Occipital lobe (tissue), 2 donors: ENCODE data around the gene CD200R1. TPM values are rescaled to one million over a fixed set of nuclear protein-coding genes. Genes with fewer than 3 reads are reported as not detected.

Source experiments
- DNase-seq: peaks from one replicate; lab custom pipeline; 2025; lab: John Stamatoyannopoulos, UW
- total RNA-seq: library from RNA; depleted of rRNA; stranded (reverse); fragments of >200 nt; gene quantifications from one replicate; pipeline ENCODE4 v1.2.3, GENCODE V29; 2014

CD200R1 gene
- total RNA-seq = 0.62 TPM

GRCh38 chr3:112974894-112975293, at the start of gene CD200R1:
TSS of gene CD200R1 (minus strand) at chr3:112975103. CDS start at chr3:112974857, 246 bp downstream.
- no peak for DNase-seq

GRCh38 chr3:113021471-113021870, 46.6 kb upstream of the CD200R1 start:
- DNase-seq = no peak

GRCh38 chr3:113019182-113020137, 44.6 kb upstream of the CD200R1 start:
- DNase-seq = peak; percentile 87

GRCh38 chr3:113018536-113019181, 43.8 kb upstream of the CD200R1 start:
- DNase-seq = no peak

DNA sequence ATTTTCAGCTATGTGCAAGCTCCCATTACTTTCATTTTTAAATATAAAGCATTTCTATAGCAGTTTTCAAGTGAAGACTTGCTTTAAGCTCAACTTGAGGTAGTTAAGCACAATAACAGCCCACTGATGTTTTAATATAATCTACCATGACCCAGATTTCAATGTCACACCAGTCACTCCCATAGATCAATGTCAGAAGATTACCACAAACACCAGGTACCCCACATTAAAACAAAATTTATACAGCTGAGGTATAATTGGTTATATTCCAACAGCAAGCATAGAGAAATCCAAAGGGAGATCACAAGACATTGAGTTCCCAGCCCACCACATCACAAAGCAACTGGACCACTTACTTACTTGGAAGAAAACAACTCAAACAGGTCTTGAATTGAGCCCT, 38.7 kb upstream of the CD200R1 start:
- DNase-seq = no peak

DNA sequence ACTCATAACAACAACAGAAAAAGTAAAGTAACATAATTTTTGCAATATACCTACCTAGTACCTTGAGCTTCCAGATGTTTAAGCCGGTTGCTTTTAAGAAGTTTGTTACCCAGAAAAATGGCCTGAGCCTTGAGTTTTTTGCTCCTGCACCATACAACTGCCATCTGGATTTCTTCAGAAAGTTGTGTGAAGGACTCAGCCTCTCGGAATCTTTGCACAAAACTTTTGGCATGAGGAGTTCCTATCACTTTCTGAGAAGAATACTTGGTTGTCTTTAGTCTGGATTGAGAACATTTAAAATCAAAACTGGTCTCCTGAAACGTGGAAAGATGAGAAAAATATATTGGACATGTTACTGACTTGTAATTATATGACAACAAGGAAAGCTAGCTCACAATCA, 33.2 kb upstream of the CD200R1 start:
- DNase-seq = no peak

DNA sequence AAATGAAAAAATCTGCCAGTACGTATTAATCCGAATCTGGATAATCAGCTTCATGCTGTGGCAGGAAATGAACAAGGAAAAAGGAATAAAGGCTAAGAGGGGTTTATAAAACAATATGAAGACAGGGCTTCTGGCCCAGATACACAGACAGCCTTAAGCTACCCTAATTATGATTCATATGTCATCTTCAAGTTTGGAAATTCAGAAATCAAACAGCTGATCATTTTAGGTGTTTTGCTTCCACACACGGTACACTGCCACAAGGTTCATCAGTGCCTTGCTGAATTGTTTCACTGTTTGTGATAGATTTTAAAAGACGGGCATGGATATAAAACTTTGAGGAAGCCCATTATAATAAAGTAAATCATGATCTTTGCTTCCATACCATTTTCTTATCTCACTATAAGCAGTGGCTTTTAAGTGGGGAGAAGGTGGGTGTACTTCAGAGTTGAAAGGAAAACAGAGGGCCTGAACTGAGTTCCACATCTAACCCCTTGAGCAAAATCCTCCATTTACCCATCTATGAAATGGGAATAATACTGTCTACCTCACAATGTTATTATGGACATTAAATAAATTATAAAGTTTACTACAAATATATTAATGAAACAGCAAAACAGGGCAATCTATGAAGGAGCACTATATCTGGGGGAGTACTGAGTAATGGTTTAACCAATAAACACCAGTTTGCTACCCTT, 31.6 kb upstream of the CD200R1 start:
- no peak for DNase-seq

DNA sequence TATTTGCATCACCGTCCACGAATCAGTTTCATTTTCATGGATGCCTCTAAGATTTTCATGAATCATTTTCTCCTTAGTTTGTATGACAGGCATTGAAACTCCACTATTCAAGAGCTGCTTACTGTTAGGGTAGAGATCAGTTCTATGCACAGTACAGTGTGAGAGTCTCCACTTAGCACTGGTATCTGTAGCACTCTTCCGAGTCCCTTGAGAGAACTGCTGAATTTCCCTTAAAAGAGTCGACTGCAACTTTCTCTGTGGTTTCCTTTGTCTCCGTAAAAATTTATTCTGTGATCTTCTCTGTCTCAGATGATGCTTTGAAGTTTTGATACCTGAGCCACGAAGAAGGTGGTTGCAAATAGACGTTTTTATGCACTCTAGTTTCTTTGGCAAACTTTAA, 30.7 kb upstream of the CD200R1 start:
- no peak for DNase-seq

DNA sequence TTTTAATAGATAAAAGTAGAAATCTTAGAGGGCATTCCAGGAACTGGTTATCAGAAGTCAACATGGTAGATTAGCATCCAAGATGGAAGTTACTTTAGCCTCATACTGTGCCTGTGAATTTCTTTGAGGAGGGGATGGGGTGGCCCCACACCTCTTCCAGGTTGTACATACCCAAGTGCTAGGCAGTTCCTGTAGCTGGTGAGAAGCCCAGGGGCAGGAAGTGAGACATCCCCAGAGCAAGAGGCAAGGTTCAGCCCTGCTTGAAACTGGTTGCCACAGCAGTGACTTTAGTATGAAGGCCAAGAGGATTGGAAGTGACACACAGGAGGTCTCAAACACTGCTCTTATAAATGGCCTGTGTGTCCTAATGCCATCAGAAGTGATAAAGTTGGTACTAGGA, 27.8 kb upstream of the CD200R1 start:
- DNase-seq = no peak

DNA sequence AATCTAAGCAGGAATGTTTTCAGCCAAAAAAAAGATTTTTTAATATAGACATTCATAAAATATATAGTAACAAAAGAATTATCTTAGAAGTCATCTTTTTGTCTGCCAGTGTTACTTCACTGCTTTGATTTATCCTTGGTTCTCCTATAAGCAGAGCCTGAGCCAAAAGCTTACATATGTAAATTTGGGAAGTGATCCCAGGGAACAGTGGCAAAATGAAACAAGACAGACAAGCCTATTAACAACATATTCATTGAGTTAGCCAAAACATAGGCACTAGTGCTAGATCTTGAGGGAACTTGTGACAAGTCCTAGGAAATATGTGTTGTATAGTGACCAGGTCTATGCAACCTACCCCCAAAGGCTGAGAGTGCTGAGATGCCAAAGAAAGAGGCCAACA, 27.1 kb upstream of the CD200R1 start:
- DNase-seq = no peak

DNA sequence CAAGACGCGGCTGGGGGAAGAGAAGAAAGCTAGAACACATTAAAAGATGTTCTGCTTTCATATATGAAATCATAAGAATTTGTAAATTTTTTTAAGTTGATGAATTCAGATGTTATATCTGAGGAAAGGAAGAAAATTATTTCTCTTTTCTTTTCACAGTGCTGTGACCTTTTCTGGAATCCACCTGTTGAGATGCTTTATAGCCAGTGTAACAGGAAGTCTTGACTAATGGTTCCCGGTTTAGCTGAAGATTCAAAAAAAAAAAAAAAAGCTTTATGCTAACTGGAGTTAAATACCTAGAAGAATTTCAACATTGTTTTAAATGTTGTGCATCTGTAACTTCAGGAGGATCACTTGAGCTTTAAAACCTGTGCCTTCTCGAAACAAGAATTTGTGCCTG, 25.8 kb upstream of the CD200R1 start:
- DNase-seq = no peak

- no peak for DNase-seq
These were observed 20.9 kb upstream of the CD200R1 start for GRCh38 chr3:112995800-112996199.

GRCh38 chr3:112990672-112991602, 16.0 kb upstream of the CD200R1 start, which contains the start of gene GTPBP8:
TSS of gene GTPBP8 (plus strand) at chr3:112990984. CDS start at chr3:112991000, 16 bp downstream.
- DNase-seq = peak; percentile 85

DNA sequence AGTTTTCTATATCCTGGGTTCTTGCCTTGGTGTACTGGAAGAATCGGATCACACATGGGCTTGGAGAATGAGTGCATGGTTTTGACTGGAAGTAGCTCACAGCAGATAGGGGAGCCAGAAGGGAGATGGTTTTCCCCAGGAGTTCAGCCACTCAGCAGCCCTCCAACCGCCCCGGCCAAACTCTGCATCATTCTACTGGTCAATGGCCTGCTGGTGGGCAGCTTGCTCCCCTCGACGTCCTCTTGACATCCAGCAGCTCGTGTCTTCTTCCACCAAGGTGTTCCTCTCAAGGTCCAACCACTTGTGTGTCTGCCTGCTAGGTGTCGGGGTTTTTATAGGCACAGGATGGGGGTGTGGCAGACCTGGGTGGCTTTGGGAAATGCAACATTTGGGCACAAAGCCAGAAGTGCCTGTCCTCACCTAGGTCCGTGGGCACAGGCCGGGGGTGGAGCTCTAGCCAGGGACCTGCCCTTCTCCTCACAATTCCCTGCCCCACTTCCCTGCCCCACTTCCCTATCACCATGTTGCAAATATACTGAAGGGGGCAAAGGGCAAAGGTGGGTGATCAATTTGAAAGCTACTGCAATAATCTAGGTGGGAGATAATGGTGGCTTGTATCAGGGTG, 12.9 kb upstream of the CD200R1 start:
- DNase-seq = no peak

GRCh38 chr3:112984485-112984884, 9.6 kb upstream of the CD200R1 start:
- DNase-seq = no peak

GRCh38 chr3:112982710-112983109, 7.8 kb upstream of the CD200R1 start:
- DNase-seq = no peak

- no peak for DNase-seq
These were observed 5.2 kb upstream of the CD200R1 start for GRCh38 chr3:112980080-112980479.

GRCh38 chr3:112979244-112979832, 4.4 kb upstream of the CD200R1 start:
- DNase-seq = no peak

GRCh38 chr3:112976953-112977352, 2.0 kb upstream of the CD200R1 start:
- DNase-seq = no peak

GRCh38 chr3:112976001-112976400, 1.1 kb upstream of the CD200R1 start:
- no peak for DNase-seq
